ENCODE results near the gene FUBP3. TPM values are rescaled to one million over a fixed set of nuclear protein-coding genes. Genes with fewer than 3 reads are reported as not detected.

FUBP3 gene
- polyA plus RNA-seq, 2 of the 4 experiments (the other 2 are of a cell fraction) = 43.5 to 67.7 TPM

DNA sequence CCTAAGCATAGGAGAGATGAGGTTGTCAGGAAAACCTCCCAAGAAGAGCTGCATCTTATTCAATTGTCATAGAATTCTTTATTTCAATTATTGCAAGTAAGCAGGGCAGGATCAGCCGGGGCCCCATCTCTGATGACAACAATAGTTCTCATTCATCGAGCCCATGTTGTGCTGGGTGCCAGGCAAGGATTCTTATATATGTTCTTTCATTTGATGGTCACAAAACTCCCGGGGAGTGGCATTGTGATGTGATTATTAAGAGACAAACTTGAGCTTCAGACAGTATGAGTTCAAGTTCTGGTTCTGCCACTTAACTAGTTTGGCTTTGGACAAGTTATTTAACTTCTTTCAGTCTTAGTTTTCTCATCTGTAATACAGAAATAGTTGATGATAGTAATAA, 8.5 kb downstream of the FUBP3 start:
- ChIA-PET POLR2A (interaction anchor here (0.7 kb wide), 1 partner anchor 8 kb away, joined by 4 read pairs; the partner anchor contains the start of gene FUBP3), CTCF (interaction anchor here (0.6 to 1.1 kb wide), 2 partner anchors 38 to 41 kb away, joined by 4 read pairs; no protein-coding TSS in a partner anchor)

DNA sequence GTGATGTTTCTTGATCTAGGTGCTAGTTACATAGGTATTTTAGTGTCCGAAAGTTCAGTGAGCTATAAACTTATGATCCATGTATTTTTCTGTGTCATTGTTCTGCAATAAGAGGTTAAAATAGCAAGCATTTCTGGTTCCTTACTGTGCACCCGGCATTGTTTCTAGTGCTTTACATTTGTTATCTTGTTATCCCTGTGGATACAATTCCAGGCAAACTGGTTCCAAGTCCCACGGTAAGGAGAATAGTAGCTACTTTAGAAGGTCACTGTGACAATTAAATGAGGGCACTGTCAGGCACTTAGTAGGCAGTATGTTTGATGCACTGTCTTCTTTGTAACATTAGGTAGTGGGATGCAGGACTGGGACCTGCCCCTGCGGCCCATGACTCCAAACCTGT, 9.0 kb downstream of the FUBP3 start:
- H3K4me2 ChIP-seq = no peak overlapping the region
- TF ChIP-seq JUNB (IDR thresholded peaks at IDR 0.05) (no peak), E2F6 (IDR thresholded peaks at IDR 0.05; ENCODE audit: borderline replicate concordance, low read depth) (no peak), MYC (IDR thresholded peaks at IDR 0.05; ENCODE audit: borderline replicate concordance, low read length) (no peak), FOSL2 (IDR thresholded peaks at IDR 0.05) (no peak), FOSL2 (CRISPR knock-in tag; IDR thresholded peaks at IDR 0.05) (no peak), NFE2L2 (conservative IDR thresholded peaks at IDR 0.05; ENCODE audit: low read length) (no peak), ESRRA (IDR thresholded peaks at IDR 0.05; ENCODE audit: borderline replicate concordance, low read length) (no peak), MAZ (IDR thresholded peaks at IDR 0.05; ENCODE audit: borderline replicate concordance, low read depth, low read length) (no peak), TP53 (CRISPR knock-in tag; IDR thresholded peaks at IDR 0.05) (no peak), HMGXB4 (CRISPR knock-in tag; IDR thresholded peaks at IDR 0.05; ENCODE audit: borderline replicate concordance) (no peak), KDM5A (IDR thresholded peaks at IDR 0.05) (no peak), RARB (CRISPR knock-in tag; IDR thresholded peaks at IDR 0.05) (no peak), KDM1A (IDR thresholded peaks at IDR 0.05; ENCODE audit: low read depth) (no peak), RAD21 (conservative IDR thresholded peaks at IDR 0.05 in 1 of 2, IDR thresholded peaks at IDR 0.05 in 1 of 2) (no peak), EHMT2 (IDR thresholded peaks at IDR 0.05; ENCODE audit: low read depth) (no peak), EP300 (IDR thresholded peaks at IDR 0.05) (no peak), RCOR1 (IDR thresholded peaks at IDR 0.05; ENCODE audit: low read depth, low read length) (no peak)
- TF ChIP-seq, protein P1, sequence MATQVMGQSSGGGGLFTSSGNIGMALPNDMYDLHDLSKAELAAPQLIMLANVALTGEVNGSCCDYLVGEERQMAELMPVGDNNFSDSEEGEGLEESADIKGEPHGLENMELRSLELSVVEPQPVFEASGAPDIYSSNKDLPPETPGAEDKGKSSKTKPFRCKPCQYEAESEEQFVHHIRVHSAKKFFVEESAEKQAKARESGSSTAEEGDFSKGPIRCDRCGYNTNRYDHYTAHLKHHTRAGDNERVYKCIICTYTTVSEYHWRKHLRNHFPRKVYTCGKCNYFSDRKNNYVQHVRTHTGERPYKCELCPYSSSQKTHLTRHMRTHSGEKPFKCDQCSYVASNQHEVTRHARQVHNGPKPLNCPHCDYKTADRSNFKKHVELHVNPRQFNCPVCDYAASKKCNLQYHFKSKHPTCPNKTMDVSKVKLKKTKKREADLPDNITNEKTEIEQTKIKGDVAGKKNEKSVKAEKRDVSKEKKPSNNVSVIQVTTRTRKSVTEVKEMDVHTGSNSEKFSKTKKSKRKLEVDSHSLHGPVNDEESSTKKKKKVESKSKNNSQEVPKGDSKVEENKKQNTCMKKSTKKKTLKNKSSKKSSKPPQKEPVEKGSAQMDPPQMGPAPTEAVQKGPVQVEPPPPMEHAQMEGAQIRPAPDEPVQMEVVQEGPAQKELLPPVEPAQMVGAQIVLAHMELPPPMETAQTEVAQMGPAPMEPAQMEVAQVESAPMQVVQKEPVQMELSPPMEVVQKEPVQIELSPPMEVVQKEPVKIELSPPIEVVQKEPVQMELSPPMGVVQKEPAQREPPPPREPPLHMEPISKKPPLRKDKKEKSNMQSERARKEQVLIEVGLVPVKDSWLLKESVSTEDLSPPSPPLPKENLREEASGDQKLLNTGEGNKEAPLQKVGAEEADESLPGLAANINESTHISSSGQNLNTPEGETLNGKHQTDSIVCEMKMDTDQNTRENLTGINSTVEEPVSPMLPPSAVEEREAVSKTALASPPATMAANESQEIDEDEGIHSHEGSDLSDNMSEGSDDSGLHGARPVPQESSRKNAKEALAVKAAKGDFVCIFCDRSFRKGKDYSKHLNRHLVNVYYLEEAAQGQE (IDR thresholded peaks at IDR 0.05) = no peak
- no peaks in the 10 kb centered on the region for H3K9me3 ChIP-seq
- POLR2A ChIA-PET = no interaction called here
- no peaks in the 10 kb centered on the region for H3K4me1 ChIP-seq
- H3K27ac ChIP-seq = no peak overlapping the region
- no peak for ATAC-seq
- no peak for FAIRE-seq
- no peak for DNase-seq (ENCODE audit: low read depth in 1 of 2, low spot score in 1 of 2)
- no peak overlapping the region for H3K4me3 ChIP-seq
- 88% methylated on average over 4 of the region's 4 CpGs for WGBS (ENCODE audit: missing lambda C conversion rate)
- CTCF ChIA-PET = interaction anchor here (1.1 kb wide), 1 partner anchor 42 kb away, joined by 4 read pairs; no protein-coding TSS in a partner anchor

More for the DNA sequence above, 8.5 kb downstream of the FUBP3 start:
- Histone ChIP-seq H3K27ac (no peak overlapping the region), H3K9me3 (no peaks in the 10 kb centered on the region), H3K4me2 (no peak overlapping the region), H3K4me3 (no peak overlapping the region), H3K4me1 (no peaks in the 10 kb centered on the region)
- no peak for DNase-seq (ENCODE audit: low read depth in 1 of 2, low spot score in 1 of 2)
- FAIRE-seq = no peak
- no peak for ATAC-seq
- WGBS (ENCODE audit: missing lambda C conversion rate) = 55% methylated on average over 3 of the region's 3 CpGs
- no peak for TF ChIP-seq JUNB (IDR thresholded peaks at IDR 0.05)
- TF ChIP-seq SREBF2 (IDR thresholded peaks at IDR 0.05) = no peak
- TF ChIP-seq SMC3 (IDR thresholded peaks at IDR 0.05) = no peak
- TF ChIP-seq ZFP36 (IDR thresholded peaks at IDR 0.05; ENCODE audit: borderline replicate concordance, partially characterized antibody) = no peak
- TF ChIP-seq, protein P2, sequence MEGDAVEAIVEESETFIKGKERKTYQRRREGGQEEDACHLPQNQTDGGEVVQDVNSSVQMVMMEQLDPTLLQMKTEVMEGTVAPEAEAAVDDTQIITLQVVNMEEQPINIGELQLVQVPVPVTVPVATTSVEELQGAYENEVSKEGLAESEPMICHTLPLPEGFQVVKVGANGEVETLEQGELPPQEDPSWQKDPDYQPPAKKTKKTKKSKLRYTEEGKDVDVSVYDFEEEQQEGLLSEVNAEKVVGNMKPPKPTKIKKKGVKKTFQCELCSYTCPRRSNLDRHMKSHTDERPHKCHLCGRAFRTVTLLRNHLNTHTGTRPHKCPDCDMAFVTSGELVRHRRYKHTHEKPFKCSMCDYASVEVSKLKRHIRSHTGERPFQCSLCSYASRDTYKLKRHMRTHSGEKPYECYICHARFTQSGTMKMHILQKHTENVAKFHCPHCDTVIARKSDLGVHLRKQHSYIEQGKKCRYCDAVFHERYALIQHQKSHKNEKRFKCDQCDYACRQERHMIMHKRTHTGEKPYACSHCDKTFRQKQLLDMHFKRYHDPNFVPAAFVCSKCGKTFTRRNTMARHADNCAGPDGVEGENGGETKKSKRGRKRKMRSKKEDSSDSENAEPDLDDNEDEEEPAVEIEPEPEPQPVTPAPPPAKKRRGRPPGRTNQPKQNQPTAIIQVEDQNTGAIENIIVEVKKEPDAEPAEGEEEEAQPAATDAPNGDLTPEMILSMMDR (IDR thresholded peaks at IDR 0.05) = no peak
- no peak for TF ChIP-seq NPAS2 (CRISPR knock-in tag; IDR thresholded peaks at IDR 0.05; ENCODE audit: borderline replicate concordance)

Measured in A549 (cell line).